ENCODE measurements around the gene PLPP2.
"Not testable (repeated sequence)": the region's sequence is repeated elsewhere in the genome, so short reads cannot be mapped to it uniquely, and the experiment has no call there.

PLPP2 gene

DNA sequence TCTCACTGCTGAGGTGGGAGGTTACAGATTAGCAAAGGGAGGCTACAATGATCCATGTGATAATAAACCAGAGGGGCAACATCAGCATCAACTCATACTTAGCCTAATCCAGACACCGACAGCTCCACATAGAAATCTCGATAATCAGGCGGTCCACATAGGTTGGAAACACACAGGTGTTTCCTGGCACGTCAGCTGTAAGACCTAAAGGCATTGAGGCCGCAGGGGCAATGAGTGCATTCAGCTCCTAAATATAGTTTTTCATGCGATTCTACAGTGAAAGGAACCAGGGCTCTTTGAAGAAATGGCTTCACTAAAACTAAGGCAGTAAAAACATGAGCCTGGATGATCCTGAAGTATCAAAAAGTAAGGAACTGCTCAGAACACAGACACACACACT, 19.3 kb downstream of the PLPP2 start:
- H3K4me3 ChIP-seq (ENCODE audit: low read depth, low read length) = no peak overlapping the region
- no peak for DNase-seq (ENCODE audit: low read depth)
- TF ChIP-seq, protein P1, sequence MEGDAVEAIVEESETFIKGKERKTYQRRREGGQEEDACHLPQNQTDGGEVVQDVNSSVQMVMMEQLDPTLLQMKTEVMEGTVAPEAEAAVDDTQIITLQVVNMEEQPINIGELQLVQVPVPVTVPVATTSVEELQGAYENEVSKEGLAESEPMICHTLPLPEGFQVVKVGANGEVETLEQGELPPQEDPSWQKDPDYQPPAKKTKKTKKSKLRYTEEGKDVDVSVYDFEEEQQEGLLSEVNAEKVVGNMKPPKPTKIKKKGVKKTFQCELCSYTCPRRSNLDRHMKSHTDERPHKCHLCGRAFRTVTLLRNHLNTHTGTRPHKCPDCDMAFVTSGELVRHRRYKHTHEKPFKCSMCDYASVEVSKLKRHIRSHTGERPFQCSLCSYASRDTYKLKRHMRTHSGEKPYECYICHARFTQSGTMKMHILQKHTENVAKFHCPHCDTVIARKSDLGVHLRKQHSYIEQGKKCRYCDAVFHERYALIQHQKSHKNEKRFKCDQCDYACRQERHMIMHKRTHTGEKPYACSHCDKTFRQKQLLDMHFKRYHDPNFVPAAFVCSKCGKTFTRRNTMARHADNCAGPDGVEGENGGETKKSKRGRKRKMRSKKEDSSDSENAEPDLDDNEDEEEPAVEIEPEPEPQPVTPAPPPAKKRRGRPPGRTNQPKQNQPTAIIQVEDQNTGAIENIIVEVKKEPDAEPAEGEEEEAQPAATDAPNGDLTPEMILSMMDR (IDR thresholded peaks at IDR 0.05; ENCODE audit: low read depth, low read length, missing control alignments) = no peak

DNA sequence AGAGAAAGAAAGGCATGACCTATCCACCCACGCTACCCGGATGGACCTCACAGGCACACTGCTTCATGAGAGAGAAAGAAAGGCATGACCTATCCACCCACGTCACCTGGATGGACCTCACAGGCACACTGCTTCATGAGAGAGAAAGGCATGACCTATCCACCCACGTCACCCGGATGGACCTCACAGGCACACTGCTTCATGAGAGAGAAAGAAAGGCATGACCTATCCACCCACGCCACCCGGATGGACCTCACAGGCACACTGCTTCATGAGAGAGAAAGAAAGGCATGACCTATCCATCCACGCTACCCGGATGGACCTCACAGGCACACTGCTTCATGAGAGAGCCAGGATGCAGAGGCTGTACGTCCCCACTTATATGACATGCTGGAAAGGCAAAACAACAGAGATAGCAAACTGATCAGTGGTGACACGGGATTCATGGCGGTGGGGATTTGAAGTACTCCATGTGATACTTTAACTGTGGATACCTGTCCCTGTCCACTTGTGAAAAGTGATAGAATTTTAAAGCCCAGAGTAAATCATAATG, 20.4 kb downstream of the PLPP2 start:
- not testable (repeated sequence) for DNase-seq (ENCODE audit: low read depth); H3K4me3 ChIP-seq (ENCODE audit: low read depth, low read length)

DNA sequence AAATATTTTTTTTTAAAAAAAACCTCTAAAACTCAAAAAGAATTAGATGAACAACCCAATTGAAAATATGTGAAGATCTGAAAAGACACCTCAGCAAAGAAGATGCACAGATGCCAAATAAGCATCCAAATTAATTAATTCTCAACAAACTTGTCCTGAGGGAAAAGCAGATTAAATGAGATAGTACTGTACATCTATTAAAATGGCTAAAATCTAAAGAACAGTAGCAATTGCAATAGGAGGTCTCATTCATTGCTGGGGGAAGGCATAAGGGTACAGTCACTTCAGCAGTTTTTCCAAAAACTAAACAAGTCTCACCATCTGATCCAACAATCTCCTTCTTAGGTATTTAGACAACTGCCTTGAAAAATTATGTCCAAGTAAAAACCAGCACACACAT, 22.0 kb downstream of the PLPP2 start:
- DNase-seq (ENCODE audit: low read depth) = no peak
- no peak overlapping the region for H3K4me3 ChIP-seq (ENCODE audit: low read depth, low read length)
- TF ChIP-seq, protein P1 (IDR thresholded peaks at IDR 0.05; ENCODE audit: low read depth, low read length, missing control alignments) = no peak

DNA sequence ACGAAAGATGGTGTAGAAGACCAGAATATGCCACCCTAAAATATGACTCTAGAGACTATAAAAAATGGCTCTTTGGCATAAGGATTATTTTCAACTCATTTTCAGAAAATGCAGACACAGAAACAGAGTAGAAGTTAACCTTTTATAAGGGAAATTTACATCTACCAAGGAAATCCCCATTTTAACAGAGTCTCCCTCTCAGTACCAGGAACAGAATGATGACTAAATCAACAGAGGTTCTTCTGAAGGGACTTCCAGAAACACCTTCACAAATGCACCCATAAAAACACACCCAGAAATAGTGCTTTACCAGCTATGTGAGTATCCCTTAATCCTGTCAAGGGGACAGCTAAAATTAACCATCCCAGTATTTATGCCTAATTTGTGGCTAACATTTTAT, 29.1 kb downstream of the PLPP2 start:
- no peak overlapping the region for H3K4me3 ChIP-seq (ENCODE audit: low read depth, low read length)
- no peak for DNase-seq (ENCODE audit: low read depth)
- TF ChIP-seq, protein P1 (IDR thresholded peaks at IDR 0.05; ENCODE audit: low read depth, low read length, missing control alignments) = no peak

DNA sequence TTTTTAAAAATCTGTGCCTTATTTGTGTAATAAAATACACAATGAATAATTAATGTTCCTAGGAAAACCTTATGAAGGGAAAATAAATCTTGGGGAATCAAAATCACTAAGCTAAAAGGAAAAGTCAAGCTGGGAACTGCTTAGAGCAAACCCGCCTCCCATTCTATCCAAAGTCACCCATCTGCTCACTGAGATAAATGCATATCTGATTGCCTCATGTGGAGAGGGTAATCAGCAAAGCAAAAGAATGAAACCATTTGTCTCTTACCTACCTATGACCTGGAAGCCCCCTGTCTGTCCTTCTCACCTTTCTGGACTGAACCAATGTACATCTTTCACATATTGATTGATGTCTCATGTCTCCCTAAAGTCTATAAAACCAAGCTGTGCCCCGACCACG, 34.4 kb downstream of the PLPP2 start:
- DNase-seq (ENCODE audit: low read depth); H3K4me3 ChIP-seq (ENCODE audit: low read depth, low read length): not testable (repeated sequence)

DNA sequence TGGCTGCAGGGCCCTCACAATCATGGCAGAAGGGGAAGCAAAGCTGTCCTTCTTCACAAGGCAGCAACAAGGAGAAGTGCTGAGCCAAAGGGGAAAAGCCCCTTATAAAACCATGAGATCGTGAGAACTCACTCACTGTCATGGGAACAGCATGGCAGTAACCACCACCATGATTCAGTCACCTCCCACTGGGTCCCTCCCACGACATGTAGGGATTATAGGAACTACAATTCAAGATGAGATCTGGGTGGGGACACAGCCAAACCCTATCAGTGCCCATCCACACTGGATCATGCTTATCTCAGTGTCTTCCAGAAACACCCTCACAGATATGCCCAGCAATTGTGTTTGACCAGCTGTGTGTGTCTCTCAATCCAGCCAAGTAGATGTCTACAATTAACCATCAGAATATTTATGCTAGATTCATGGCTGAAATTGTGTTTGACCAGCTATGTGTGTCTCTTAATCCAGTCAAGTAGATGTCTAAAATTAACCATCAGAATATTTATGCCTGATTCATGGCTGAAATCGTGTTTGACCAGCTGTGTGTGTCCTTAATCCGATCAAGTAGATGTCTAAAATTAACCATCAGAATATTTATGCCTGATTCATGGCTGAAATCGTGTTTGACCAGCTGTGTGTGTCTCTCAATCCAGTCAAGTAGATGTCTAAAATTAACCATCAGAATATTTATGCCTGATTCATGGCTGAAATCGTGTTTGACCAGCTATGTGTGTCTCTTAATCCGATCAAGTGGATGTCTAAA, 38.6 kb downstream of the PLPP2 start:
- H3K4me3 ChIP-seq (ENCODE audit: low read depth, low read length); DNase-seq (ENCODE audit: low read depth): not testable (repeated sequence)

DNA sequence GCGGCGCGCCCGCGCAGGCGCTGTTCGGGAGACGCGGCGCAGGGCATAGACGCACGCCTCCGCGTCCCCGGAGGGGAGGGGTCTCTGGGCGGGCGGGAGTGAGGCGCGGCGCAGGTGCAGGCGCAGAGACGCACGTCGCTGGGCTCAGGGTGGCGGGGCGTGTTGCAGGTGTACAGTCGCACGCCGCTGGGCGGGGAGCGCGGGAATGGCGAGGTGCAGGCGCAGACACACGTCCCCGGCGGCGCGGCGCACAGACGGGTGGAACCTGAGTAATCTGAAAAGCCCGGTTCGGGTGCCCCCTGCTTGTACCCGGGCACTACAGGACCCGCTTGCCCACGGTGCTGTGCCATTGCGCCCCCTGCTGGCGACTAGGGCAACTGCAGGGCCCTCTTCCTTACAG, 44.7 kb downstream of the PLPP2 start:
- DNase-seq (ENCODE audit: low read depth) = no peak
- TF ChIP-seq, protein P1 (IDR thresholded peaks at IDR 0.05; ENCODE audit: low read depth, low read length, missing control alignments) = no peak
- H3K4me3 ChIP-seq (ENCODE audit: low read depth, low read length) = no peak overlapping the region

DNA sequence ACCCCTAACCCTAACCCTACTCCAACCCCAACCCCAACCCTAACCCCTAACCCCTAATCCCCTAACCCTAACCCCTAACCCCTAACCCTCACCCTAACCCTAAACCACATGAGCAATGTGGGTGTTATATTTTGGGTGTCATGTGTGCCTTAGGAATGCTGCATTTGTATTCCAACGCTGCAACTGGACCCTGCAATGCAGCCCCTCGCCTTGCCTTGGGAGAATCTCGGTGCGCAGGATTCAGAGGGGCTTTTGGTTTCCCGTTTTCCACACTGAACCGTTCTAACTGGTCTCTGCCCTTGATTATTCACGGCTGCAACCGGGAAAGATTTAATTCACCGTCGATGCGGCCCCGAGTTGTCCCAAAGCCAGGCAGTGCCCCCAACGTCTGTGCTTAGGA, 45.3 kb downstream of the PLPP2 start:
- not testable (repeated sequence) for DNase-seq (ENCODE audit: low read depth); H3K4me3 ChIP-seq (ENCODE audit: low read depth, low read length)

DNA sequence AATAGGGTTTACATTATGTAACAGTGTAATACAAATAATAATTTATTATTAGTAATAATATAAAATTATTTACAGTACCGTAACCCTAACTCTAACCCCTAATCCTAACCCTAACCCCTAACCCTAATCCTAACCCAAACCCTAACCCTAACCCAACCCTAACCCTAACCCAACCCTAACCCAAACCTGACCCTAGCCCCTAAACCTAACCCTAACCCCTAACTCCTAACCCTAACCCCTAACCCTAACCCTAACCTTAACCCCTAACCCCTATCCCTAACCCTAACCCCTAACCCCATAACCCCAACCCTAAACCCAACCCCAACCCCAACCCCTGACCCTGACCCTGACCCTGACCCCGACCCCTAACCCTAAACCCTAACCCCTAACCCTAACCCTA, 45.7 kb downstream of the PLPP2 start:
- no peak for DNase-seq (ENCODE audit: low read depth)
- TF ChIP-seq, protein P1 (IDR thresholded peaks at IDR 0.05; ENCODE audit: low read depth, low read length, missing control alignments) = no peak

More for the DNA sequence above, 45.7 kb downstream of the PLPP2 start:
- no peak overlapping the region for H3K4me3 ChIP-seq (ENCODE audit: low read depth, low read length)
